HG03097 (cell line): ENCODE measurements around the gene VCAM1.

Source experiments
- ATAC-seq: cut with Tn5 transposase; IDR thresholded peaks from one replicate; pipeline ENCODE4 v1.9.1; 2021; ENCODE audit not compliant: unreplicated experiment, low FRiP score

Gene VCAM1

GRCh38 chr1:100721526-100722207 lies 2.1 kb downstream of the VCAM1 start:
- ATAC-seq = no peak

GRCh38 chr1:100722221-100722620 lies 2.7 kb downstream of the VCAM1 start:
- ATAC-seq = no peak

GRCh38 chr1:100724281-100724680 lies 4.7 kb downstream of the VCAM1 start:
- no peak for ATAC-seq

GRCh38 chr1:100730130-100730529 lies 10.6 kb downstream of the VCAM1 start:
- ATAC-seq = no peak

DNA sequence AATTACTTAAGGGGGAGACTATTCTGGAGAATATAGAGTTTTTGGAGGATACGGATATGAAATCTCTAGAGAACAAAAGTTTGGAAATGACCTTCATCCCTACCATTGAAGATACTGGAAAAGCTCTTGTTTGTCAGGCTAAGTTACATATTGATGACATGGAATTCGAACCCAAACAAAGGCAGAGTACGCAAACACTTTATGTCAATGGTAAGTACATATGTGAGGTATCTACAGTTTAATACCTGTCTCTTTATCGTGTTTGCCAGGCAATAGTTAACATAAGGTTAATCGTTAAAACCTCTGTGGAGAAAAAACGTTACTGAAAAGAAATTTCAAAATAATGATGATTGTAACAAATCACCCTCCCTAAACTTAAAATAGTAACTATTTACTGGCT lies 11.8 kb downstream of the VCAM1 start:
- no peak for ATAC-seq

GRCh38 chr1:100731758-100732157 lies 12.2 kb downstream of the VCAM1 start:
- ATAC-seq = no peak

DNA sequence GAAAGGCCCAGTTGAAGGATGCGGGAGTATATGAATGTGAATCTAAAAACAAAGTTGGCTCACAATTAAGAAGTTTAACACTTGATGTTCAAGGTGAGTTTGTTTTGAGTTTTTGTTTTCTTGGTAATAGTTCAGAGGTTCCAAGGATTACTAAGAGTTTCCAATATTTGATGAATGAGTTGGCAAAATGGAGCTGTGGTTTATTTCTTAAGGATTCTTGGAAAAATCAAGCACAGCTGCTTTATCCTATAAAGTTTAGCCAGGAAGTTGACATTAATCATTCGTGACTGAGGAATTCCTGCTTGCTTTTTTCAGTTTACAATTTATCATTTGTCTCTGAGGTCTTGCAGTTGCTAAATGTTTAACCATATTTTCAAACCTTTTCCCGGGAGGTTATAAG lies 15.1 kb downstream of the VCAM1 start:
- ATAC-seq = no peak

DNA sequence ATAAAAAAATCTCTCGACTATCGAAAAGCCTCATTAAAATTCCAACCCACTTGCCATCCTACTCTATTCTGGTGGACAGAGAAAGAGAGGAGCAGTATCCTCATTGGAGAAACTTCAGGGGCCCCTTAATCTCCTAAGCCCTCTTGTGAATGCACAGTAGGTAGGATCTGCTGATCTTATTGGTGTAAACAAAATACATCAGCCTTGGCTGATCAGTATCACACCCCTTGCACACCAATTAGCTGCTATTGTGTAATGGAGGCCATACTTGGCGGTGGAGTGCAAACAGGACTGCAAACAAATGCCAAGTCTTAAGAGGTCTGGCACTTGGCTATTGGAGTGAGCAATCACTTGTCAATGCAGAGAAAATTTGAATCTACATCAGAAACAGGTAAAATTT lies 15.7 kb downstream of the VCAM1 start:
- ATAC-seq = no peak

GRCh38 chr1:100736324-100736723 lies 16.8 kb downstream of the VCAM1 start:
- ATAC-seq = no peak

GRCh38 chr1:100736746-100737145 lies 17.2 kb downstream of the VCAM1 start:
- ATAC-seq = no peak

GRCh38 chr1:100746542-100746932 lies 27.0 kb downstream of the VCAM1 start:
- ATAC-seq = no peak

DNA sequence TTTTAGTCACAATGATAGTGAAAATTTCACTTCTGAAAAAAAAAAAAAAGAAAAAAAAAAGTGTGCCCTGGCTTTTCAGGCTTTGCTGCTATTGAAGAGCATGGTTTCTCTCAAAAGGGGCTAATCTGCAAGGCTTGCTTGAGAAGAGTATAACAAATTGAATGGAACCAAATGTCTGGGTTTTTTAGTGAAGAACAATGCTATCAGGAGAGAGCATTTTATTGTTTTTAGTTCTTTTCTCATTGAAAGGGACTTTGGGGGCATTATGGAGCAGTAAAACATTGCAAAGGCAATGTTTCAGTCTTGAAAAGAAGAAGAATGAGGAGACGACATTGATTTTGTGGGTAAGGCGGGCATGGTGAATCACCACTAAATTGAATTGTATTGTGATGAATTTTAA lies 28.2 kb downstream of the VCAM1 start:
- ATAC-seq = no peak

DNA sequence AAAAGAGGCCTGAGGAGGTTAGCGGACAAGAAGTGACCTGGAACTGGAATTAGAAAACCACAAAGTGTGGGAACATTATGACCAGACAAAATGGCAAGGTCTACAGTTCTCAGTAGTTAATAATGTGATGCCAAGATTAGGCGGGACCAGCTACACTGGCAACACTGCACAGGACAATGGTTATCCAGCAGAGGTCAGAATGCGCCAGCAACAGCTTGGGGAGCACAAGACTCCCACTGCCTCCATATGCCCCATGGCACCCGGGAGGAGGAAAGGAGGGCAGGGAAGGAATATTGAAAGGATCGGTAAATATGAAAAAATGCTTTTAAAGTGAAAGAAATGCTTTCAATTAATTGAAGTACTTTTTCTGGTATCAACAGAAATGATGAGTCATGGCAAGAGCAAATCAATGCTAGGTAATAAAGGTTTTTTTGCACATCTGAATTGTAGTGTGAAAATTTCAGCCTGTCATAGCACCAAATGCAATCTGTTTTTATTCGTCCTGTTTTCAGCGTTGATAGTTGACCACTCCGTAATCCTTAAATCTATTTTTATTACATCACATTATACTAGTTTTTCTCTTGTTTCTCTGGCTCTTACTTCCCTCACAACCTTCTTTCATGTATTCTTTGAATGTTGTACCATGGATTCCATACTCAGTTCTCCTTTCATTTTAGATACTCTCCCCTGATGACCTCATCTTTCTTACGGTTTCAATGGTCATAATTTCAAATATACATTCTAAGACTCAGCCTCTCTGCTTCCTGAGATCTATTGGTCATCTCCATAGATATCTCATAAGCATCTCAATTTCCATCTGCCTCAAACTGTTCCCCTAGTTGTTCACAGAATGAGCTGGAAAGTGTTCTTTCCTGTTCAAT lies 30.7 kb downstream of the VCAM1 start:
- no peak for ATAC-seq

DNA sequence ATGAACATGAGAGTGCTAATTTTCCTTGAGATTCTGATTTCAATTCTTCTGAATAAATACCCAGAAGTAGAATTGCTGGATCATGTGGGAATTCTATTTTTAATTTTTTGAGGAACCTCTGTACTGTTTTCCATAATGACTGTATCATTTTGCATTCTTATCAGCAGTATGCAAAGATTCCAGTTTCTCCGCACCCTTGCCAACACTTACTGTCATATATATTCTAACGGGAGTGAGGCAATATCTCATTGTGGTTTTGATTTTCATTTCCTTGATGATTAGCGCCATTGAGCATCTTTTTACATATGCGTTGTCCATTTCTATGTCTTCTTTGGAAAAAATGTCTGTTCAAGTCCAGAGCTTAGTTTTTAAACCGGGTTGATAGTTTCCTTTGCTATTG lies 33.2 kb downstream of the VCAM1 start:
- ATAC-seq = no peak

- no peak for ATAC-seq
Observed at GRCh38 chr1:100757946-100758345, 38.4 kb downstream of the VCAM1 start.

DNA sequence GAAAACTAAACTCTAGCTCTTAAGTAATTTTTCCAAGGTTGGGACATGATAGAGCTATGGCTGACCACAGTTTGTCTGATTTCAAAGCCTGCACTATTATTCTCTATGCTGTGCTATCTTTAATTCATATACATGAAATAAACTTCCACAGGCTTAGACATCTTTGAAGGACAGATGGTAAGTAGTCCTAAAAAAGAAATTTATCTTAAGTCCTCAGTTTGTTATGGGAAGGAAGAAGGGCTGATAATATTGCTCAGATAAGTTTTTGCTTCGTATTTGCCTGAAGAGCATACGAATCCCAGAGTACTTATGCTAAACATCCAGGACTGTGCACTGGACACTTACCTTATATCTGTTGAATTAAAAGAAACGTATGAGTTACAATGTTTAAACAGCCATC lies 39.6 kb downstream of the VCAM1 start:
- ATAC-seq = no peak

DNA sequence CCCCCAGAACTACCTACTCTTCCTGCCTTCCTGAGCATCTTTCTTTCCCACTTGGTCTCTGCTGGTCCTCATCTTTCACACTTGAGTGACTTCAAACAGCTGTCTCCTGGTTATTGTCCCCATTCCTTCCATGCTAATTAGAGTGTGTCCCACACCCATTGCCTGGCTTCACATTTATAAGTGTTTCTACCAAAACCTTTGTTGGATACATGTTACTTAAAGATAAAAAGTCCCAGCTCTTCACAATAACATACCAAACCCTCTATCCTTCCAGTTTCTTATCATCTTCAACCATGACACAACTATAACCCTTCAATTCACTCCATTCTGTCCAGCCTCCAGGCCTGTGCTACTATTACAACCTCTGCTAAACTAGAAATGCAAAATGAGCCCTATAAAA lies 41.0 kb downstream of the VCAM1 start:
- ATAC-seq = no peak

- ATAC-seq = no peak
Observed at GRCh38 chr1:100762461-100762860, 42.9 kb downstream of the VCAM1 start.

DNA sequence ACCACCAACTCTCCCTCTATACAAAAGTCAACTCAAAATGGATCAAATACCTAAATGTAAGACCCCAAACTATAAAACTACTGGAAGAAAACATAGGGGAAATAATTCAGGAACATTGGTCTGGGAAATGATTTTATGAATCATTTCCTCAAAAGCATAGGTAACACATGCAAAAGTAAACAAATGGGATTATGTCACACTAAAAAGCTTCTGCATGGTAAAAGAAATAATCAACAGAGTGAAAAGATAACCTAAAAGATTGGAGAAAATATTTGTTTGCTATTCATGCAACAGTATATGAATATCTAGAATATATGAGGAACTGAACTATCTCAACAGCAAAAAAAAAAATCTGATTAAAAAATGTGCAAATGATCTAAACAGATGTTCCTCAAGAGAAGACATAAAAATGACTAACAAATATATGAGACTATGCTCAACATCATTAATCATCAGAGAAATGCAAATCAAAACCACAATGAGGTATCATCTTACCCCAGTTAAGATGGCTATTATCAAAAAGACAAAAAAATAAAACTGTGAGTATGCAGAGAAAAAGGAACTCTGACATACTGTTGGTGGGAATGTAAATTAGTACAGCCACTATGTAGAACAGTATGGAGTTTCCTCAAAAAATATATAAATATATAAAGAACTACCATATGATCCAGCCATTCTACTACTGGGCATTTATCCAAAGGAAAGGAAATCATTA lies 47.8 kb downstream of the VCAM1 start:
- no peak for ATAC-seq

DNA sequence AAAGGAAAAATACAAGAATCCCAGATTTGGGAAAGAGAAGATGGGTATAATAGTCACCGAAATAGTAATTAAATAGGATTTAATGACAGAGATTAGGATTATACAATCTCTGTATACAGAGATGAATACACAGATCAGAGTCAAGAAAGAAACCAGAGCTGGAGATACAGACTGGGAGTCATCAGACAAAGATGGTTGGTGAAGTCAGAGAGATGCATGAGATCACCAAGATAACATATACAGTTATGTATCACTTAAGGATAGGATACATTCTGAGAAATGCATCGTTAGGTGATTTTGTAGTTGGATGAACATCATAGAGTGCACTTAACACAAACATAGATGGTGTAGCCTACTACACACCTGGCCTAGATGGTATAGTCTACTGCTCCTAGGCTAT lies 49.8 kb downstream of the VCAM1 start:
- no peak for ATAC-seq

DNA sequence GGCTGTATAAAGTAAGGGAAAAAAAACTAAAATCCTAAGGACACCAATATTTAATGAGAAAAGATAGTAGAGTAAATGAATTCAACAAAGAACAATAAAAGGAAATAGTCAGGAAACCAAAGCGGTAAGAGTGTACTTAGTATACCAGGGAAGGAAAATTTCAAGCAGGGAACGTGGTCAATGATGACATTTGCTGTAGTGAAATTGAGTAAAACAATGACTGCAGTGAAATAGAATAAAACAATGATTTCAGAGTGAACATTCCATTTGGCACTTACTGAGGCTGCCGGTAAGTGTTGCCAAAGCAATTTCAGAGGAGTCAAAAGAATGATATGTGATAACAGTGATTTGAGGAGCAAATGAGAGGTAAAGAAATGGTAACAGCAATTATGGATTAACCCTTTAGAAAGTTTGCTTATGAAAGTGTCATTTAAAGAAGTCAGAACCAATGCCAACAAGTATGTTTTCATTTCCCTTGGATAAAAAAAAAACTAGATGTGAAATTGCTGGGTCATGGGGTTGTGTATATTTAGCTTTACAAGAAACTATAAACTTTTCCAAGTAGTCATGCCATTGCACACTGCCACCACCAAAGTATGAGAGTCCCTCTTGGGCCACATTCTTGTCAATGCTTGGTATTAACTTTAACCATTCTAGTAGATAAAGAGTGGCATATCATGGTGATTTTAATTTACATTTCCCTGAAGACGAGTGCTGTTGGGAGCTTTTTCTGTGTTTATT lies 50.5 kb downstream of the VCAM1 start:
- ATAC-seq = no peak
